ENCODE results near the gene MICAL2.
A peak's percentile ranks its signal among the peaks of the same experiment; 100 is the strongest.

Gene MICAL2

DNA sequence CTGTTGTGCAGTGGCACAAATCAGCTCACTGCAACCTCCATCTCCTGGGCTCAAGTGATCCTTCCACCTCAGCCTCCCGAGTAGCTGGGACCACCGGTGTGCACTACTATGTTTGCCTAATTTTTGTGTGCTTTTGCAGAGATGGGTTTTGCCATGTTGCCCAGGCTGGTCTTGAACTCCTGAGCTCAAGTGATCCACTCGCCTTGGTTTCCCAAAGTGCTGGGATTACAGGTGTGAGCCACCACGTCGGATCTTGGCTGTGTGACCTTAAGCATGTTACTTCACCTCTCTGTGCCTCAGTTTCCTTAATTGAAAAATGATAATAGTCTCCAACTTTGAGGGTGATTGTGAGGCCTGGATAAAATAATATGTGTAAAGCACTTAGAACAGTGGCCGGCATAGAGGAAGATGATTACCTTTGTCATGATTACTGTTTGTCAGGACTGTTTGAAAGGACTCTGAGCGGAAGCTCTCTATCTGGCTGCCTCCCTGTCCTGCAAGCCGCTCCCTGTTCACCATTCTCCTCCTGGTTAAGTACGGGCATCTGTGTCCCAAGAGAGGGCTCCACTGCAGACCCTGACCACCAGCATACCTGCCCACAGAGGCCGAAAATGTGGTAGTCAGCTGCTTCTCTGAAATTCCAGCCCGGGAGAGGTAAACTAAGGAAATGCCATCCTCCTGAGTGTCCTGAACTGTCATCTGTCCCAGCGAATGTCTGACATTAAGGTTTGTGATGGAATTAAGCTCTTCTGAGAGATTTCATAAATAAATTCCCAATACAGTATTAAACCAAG lies 73.6 kb downstream of the MICAL2 start:
- TF ChIP-seq, protein P1, sequence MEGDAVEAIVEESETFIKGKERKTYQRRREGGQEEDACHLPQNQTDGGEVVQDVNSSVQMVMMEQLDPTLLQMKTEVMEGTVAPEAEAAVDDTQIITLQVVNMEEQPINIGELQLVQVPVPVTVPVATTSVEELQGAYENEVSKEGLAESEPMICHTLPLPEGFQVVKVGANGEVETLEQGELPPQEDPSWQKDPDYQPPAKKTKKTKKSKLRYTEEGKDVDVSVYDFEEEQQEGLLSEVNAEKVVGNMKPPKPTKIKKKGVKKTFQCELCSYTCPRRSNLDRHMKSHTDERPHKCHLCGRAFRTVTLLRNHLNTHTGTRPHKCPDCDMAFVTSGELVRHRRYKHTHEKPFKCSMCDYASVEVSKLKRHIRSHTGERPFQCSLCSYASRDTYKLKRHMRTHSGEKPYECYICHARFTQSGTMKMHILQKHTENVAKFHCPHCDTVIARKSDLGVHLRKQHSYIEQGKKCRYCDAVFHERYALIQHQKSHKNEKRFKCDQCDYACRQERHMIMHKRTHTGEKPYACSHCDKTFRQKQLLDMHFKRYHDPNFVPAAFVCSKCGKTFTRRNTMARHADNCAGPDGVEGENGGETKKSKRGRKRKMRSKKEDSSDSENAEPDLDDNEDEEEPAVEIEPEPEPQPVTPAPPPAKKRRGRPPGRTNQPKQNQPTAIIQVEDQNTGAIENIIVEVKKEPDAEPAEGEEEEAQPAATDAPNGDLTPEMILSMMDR (conservative IDR thresholded peaks at IDR 0.05; ENCODE audit: low read depth, low read length) = no peak
- DNase-seq (ENCODE audit: low read depth) = no peak
- no peak overlapping the region for H3K4me3 ChIP-seq (ENCODE audit: low read depth, low read length)

DNA sequence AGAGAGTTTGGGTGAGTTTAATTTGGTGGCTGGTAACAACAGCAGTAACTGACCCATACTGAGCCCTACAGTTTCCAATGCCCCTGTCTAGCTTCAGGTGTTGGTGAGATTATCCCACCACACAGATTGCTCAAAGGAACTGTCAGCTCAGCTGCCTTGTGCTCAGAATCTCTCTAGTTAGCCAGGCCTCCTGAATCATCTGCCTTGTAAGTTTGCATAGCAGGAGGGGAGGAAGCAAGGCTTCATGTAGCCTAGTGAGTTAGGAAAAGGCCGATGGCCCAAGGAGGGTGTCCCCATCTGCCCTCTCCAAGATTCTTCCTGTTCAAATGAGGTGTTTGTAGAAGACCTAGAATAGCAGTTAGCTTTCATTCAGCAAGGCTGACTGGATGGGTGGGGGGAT lies 74.3 kb downstream of the MICAL2 start:
- TF ChIP-seq, protein P1 (conservative IDR thresholded peaks at IDR 0.05; ENCODE audit: low read depth, low read length) = no peak
- peak; percentile 63 for DNase-seq (ENCODE audit: low read depth)
- no peak overlapping the region for H3K4me3 ChIP-seq (ENCODE audit: low read depth, low read length)

DNA sequence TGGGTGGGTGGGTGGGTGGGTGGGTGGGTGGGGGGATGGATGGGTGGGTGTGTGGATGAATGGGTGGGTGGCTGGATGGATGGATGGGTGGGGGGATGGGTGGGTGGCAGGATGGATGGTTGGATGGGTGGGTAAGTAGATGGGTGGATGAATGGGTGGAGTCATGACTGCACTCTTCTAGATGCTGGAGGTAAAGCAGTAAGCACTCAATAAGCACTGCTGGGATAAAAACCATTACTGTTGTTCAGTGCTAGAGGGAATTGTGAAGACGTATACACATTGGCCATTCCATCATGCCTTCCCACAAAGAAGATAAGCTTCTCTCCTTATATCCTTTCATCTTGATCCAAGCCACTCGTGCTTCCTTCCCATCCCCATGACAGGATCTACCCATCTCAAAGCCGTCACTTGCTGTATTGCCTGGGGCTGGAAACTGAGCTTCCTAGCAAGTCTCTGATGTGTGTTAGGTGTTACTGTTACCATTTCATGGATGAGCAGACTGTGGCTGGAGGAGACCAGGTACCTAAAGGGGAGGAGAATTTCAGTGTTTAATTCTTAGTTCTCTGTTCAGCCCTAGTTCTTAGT lies 74.8 kb downstream of the MICAL2 start:
- no peak for DNase-seq (ENCODE audit: low read depth)
- TF ChIP-seq, protein P1 (conservative IDR thresholded peaks at IDR 0.05; ENCODE audit: low read depth, low read length) = no peak
- no peak overlapping the region for H3K4me3 ChIP-seq (ENCODE audit: low read depth, low read length)

DNA sequence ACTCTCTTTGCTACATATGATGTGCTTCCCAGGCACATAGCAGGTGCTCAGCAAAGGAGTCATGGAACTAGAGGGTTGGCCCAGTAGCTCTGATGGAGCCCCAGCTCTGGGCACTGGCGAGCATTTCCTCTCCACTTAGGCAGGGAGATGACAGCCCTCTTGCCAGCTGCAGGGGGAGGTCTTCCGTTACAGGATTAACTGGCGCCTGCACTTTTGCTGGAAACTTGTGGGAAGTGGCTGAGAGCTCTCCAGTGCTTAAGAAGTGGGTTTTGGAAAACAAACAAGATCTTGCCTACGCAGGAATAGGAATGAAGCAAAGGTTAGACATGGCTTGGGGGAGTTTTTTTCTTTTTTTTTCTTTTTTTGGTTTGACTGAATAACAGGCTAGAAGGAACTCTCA lies 75.5 kb downstream of the MICAL2 start:
- TF ChIP-seq, protein P1 (conservative IDR thresholded peaks at IDR 0.05; ENCODE audit: low read depth, low read length) = peak; percentile 11
- peak; percentile 50 for DNase-seq (ENCODE audit: low read depth)
- H3K4me3 ChIP-seq (ENCODE audit: low read depth, low read length) = no peak overlapping the region

DNA sequence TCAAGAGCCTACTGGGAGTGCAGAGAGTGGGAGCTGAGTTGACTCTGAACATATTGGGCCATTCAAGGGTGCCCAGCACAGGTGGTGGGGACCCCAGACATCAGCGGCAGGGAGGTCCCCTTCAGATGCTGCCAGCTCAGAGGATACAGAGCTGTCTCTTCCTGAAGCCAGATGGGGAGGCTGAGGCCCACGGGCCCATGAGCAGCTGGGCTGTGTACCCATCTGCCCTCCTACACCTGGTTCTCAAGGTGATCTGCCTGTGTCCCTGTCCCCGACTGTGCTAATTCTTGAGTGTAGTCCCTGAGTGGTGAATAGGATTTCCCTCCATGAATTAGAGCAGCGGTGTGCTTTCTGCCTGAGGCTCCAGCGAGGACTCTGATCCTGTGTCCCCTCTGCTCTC lies 76.3 kb downstream of the MICAL2 start:
- TF ChIP-seq, protein P1 (conservative IDR thresholded peaks at IDR 0.05; ENCODE audit: low read depth, low read length) = no peak
- no peak overlapping the region for H3K4me3 ChIP-seq (ENCODE audit: low read depth, low read length)
- no peak for DNase-seq (ENCODE audit: low read depth)

DNA sequence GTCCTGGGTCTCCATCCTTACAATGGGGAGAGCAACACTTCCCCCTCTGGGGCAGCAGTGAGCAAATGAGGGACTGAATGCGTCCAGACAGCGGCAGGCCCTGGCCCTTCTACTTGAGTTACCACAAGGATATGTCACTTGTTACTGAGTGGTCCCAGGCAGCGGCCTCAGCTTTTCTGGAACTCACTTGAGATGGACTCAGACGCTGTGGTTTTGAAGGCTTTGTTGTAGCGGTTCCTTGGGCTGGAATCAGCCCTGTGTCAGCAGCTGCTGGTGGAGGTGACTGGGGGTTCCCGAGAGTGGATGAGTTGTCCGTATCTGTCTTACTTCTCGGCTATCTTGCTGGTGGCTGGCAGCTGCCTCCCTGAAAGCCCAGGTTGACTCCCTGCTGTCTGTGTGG lies 77.0 kb downstream of the MICAL2 start:
- DNase-seq (ENCODE audit: low read depth) = no peak
- TF ChIP-seq, protein P1 (conservative IDR thresholded peaks at IDR 0.05; ENCODE audit: low read depth, low read length) = no peak
- H3K4me3 ChIP-seq (ENCODE audit: low read depth, low read length) = no peak overlapping the region

Data from choroid plexus epithelial cell (primary cell).